DMS 273 (cell line): Measurements from ENCODE around the gene ARMC10.
A peak's percentile ranks its signal among the peaks of the same experiment; 100 is the strongest.
"Not testable (repeated sequence)": the region's sequence is repeated elsewhere in the genome, so short reads cannot be mapped to it uniquely, and the experiment has no call there.

Source experiments
- DNase-seq: peaks from one replicate; lab custom pipeline; 2025; ENCODE audit not compliant: unreplicated experiment; lab: John Stamatoyannopoulos, UW

Gene ARMC10

GRCh38 chr7:103074519-103075336, at the start of gene ARMC10, which contains the start of gene FBXL13:
Gene ARMC10 (plus strand): TSS chr7:103075140. CDS start chr7:103075273, 133 bp downstream.
Gene FBXL13 (minus strand): TSS chr7:103074796.
- peak; percentile 99 for DNase-seq

GRCh38 chr7:103025341-103025740, 49.6 kb upstream of the ARMC10 start:
- no peak for DNase-seq

GRCh38 chr7:103031024-103031423, 43.9 kb upstream of the ARMC10 start:
- DNase-seq, result no peak

- no peak for DNase-seq
These were observed 43.2 kb upstream of the ARMC10 start for GRCh38 chr7:103031781-103032180.

GRCh38 chr7:103034318-103034717, 40.6 kb upstream of the ARMC10 start:
- DNase-seq, result not testable (repeated sequence)

- DNase-seq, result no peak
These were observed 37.5 kb upstream of the ARMC10 start for GRCh38 chr7:103037476-103037822.

- not testable (repeated sequence) for DNase-seq
These were observed 36.9 kb upstream of the ARMC10 start for GRCh38 chr7:103037823-103038739.

- DNase-seq, result not testable (repeated sequence)
These were observed 33.1 kb upstream of the ARMC10 start for GRCh38 chr7:103041815-103042214.

- DNase-seq, result peak; percentile 68
These were observed 26.1 kb upstream of the ARMC10 start for GRCh38 chr7:103048833-103049232.

GRCh38 chr7:103051519-103051918, 23.4 kb upstream of the ARMC10 start:
- no peak for DNase-seq

- DNase-seq, result not testable (repeated sequence)
These were observed 18.9 kb upstream of the ARMC10 start for GRCh38 chr7:103056006-103056405.

- no peak for DNase-seq
These were observed 16.8 kb upstream of the ARMC10 start for GRCh38 chr7:103058122-103058521.

GRCh38 chr7:103059471-103059870, 15.5 kb upstream of the ARMC10 start:
- no peak for DNase-seq

GRCh38 chr7:103063895-103064294, 11.0 kb upstream of the ARMC10 start:
- DNase-seq, result peak; percentile 21

- peak; percentile 81 for DNase-seq
These were observed 9.3 kb upstream of the ARMC10 start for GRCh38 chr7:103065667-103066066.

GRCh38 chr7:103068414-103069403, 6.2 kb upstream of the ARMC10 start:
- no peak for DNase-seq

- no peak for DNase-seq
These were observed 3.9 kb upstream of the ARMC10 start for GRCh38 chr7:103071000-103071399.

GRCh38 chr7:103073989-103074518, 886 bp upstream of the ARMC10 start:
- no peak for DNase-seq

- peak; percentile 79 for DNase-seq
These were observed 488 bp downstream of the ARMC10 start for GRCh38 chr7:103075337-103075918.

- DNase-seq, result no peak
These were observed 1.8 kb downstream of the ARMC10 start for GRCh38 chr7:103076764-103077163.
